GM13976 (cell line): ENCODE data around the gene UBA52.
"Not testable (repeated sequence)": the region's sequence is repeated elsewhere in the genome, so short reads cannot be mapped to it uniquely, and the experiment has no call there.

Source experiments
- DNase-seq: peaks from one replicate; pipeline ENCODE4 v3.0.0; 2012; ENCODE audit warnings: low spot score
- in situ Hi-C: fragments of 300-500 bp; cut with MboI; formaldehyde crosslinking; loops from one replicate; pipeline ENCODE4 v1.12.0; 2022; ENCODE audit warnings: low sequenced_read_pairs, mixed read lengths, inconsistent platforms; ENCODE audit not compliant: unreplicated experiment
- TF ChIP-seq, protein P1 (sequence below): IDR thresholded peaks from 2 replicates; pipeline ENCODE4 v1.5.1; 2012; ENCODE audit warnings: borderline replicate concordance, mild to moderate bottlenecking; ENCODE audit not compliant: insufficient read depth; ENCODE audit errors: extremely low read depth, missing control alignments, control extremely low read depth

UBA52 gene

DNA sequence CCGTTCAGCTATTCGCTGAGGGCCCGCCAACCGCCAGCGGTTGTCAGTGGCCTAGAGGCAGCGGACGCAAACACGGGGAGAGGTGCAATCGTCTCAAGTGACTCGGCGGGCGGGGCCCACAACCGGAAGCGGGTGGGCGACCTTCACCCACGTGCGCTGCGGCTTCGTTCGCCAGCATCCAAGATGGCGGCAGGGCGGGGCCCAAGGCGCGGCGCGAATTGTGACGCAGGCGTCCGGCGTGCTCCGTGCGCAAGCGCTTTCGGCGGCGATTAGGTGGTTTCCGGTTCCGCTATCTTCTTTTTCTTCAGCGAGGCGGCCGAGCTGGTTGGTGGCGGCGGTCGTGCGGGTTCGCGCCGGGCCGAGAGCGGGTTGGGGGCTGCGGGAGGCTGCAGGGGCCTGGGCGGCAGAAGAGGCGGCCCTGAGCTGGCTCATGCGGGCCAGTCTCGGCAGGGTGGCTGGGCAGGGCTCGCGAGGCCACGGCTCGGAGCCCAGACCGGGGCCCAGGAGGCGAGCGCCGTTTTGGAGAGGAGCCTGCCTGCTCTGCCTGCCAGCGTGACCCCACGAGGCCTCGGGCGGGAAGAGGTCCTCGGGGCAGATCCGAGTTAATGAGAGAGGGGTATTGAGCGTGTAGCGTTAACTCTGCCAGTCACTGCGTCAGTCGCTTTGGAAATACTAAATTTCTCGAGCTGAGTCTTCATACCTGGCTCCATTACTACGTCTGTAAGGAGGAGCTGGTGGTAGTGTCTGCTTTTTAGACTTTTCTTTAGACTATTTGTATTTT is at the start of gene UBA52:
Gene UBA52, plus strand, starts transcription at position 294 of the 781 bp plus-strand sequence. CDS start 1,444 bp downstream, outside the sequence.
- TF ChIP-seq, protein P1, sequence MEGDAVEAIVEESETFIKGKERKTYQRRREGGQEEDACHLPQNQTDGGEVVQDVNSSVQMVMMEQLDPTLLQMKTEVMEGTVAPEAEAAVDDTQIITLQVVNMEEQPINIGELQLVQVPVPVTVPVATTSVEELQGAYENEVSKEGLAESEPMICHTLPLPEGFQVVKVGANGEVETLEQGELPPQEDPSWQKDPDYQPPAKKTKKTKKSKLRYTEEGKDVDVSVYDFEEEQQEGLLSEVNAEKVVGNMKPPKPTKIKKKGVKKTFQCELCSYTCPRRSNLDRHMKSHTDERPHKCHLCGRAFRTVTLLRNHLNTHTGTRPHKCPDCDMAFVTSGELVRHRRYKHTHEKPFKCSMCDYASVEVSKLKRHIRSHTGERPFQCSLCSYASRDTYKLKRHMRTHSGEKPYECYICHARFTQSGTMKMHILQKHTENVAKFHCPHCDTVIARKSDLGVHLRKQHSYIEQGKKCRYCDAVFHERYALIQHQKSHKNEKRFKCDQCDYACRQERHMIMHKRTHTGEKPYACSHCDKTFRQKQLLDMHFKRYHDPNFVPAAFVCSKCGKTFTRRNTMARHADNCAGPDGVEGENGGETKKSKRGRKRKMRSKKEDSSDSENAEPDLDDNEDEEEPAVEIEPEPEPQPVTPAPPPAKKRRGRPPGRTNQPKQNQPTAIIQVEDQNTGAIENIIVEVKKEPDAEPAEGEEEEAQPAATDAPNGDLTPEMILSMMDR: no peak
- DNase-seq: peak; percentile 96
- in situ Hi-C loops: no loop called here

- in situ Hi-C loops: no loop called here
Observed at GRCh38 chr19:18522124-18522861, 49.4 kb upstream of the UBA52 start.

DNA sequence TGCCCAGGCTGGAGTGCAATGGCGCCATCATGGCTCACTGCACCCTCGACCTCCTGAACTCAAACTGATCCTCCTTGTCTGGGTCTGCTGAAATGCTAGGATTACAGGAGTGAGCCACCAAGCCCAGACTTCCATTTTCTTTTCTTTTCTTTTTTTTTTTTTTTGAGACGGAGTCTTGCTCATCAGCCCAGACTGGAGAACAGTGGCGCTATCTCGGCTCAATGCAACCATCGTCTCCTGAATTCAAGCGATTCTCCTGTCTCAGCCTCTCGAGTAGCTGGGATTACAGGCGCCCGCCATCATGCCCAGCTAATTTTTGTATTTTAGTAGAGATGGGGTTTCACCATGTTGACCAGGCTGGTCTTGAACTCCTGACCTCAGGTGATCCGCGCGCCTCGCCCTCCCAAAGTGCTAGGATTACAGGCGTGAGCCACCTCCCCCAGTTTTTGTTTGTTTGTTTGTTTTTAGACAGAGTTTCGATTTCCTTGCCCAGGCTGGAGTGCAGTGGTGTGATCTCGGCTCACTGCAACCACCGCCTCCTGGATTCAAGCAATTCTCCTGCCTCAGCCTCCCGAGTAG is 48.7 kb upstream of the UBA52 start:
- in situ Hi-C loops, DNase-seq: not testable (repeated sequence)

More at GRCh38 chr19:18522124-18522861, 49.4 kb upstream of the UBA52 start:
- peak; percentile 99 for DNase-seq
- TF ChIP-seq, protein P1: no peak

DNA sequence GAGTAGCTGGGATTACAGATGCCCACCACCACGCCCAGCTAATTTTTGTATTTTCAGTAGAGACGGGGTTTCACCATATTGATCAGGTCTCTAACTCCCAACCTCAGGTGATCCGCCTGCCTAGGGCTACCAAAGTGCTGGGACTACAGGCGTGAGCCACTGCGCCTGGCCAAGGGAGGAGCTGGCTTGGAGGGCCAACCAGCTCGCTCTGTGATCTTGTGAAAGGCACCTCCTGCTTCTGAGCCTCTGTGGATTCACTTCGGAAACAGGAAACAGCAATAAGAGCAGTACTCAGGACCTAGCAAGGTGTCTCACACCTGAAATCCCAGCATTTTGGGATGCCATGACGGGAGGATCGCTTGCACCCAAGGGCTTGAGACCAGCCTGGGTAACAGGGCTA is 47.8 kb upstream of the UBA52 start:
- in situ Hi-C loops: no loop called here
- TF ChIP-seq, protein P1: no peak
- DNase-seq: no peak

DNA sequence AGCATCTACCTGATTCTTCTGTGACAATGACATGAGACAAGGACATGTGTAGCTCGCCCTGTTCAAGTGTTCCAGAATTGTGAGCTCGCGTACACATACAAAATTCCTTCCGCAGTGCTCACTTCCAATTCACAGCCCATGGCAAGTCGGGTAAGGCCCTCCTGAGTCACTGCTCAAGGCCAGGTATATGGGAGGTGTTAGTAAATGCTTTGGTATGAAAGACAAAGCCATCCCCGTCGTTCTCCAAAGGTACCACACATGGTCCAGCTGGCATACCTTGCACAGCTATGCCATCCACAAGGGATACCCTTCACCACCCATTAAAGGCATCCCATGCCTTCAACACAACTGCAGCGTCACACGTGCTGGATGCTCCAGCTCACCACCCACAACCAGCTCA is 45.3 kb upstream of the UBA52 start:
- TF ChIP-seq, protein P1: no peak
- DNase-seq: no peak
- in situ Hi-C loops: no loop called here

- no peak for DNase-seq
- in situ Hi-C loops: no loop called here
- TF ChIP-seq, protein P1: no peak
Observed at GRCh38 chr19:18529782-18530181, 41.9 kb upstream of the UBA52 start.

- no peak for DNase-seq
- TF ChIP-seq, protein P1: no peak
- in situ Hi-C loops: no loop called here
Observed at GRCh38 chr19:18531485-18531884, 40.2 kb upstream of the UBA52 start.
